Mucosa of descending colon (tissue), 3 donors: ENCODE data around the gene SORCS2. TPM values are rescaled to one million over a fixed set of nuclear protein-coding genes. Genes with fewer than 3 reads are reported as not detected.

ENCODE experiments used
- ATAC-seq: fragments of 200-7000 bp; cut with Tn5 transposase; one replicate; pipeline ENCODE4 v1.9.1; 2020; ENCODE audit warnings: mild to moderate bottlenecking, moderate library complexity
- DNase-seq, 3 donors: peaks; one replicate each; pipeline ENCODE4 v3.0.0-alpha.2; 2020
- H3K36me3 ChIP-seq: fragments of 200-600 bp; one replicate; pipeline ENCODE4 v1.8.0; 2021; ENCODE audit warnings: low read depth, mild to moderate bottlenecking
- H3K4me1 ChIP-seq: fragments of 200-600 bp; one replicate; pipeline ENCODE4 v1.8.0; 2021; ENCODE audit warnings: low read depth, mild to moderate bottlenecking
- H3K4me3 ChIP-seq: fragments of 200-600 bp; one replicate; pipeline ENCODE4 v1.8.0; 2021; ENCODE audit warnings: mild to moderate bottlenecking
- H3K9me3 ChIP-seq: fragments of 200-600 bp; one replicate; pipeline ENCODE4 v1.8.0; 2021; ENCODE audit warnings: mild to moderate bottlenecking
- CTCF ChIP-seq: fragments of 200-600 bp; IDR thresholded peaks from one replicate; pipeline ENCODE4 v1.8.0; 2022; ENCODE audit warnings: antibody characterized with exemption, mild to moderate bottlenecking
- intact Hi-C, 2 donors: fragments of 100-400 bp; cut with DNase I in 1 of 2; cut with micrococcal nuclease in 1 of 2; formaldehyde crosslinking; loops; one replicate each; pipeline versions ENCODE4 v1.11.0 to v1.11.1; 2022; cut with DNase I, micrococcal nuclease
- total RNA-seq, 3 donors: library from RNA; stranded (reverse); fragmentation: NEBNext Ultra II Directional in 2 of 3; extraction: Animal tissue kit (Norgen Biotek cat#: 25700) in 2 of 3; gene quantifications; one replicate each; pipeline versions ENCODE4 v1.2.1 to v1.2.4, GENCODE V29; 2021 to 2023
- donor health status: DM: no; HTN: no; CAD: no; lungs with moderate emphysema.
- donor health status: DM: no; HTN: no; CAD: no.
- donor health status: DM: no; HTN: yes; CAD: no.

SORCS2 gene
- total RNA-seq, 3 donors from 2014 or later, result 0.20 to 3.1 (median 1.5) TPM

DNA sequence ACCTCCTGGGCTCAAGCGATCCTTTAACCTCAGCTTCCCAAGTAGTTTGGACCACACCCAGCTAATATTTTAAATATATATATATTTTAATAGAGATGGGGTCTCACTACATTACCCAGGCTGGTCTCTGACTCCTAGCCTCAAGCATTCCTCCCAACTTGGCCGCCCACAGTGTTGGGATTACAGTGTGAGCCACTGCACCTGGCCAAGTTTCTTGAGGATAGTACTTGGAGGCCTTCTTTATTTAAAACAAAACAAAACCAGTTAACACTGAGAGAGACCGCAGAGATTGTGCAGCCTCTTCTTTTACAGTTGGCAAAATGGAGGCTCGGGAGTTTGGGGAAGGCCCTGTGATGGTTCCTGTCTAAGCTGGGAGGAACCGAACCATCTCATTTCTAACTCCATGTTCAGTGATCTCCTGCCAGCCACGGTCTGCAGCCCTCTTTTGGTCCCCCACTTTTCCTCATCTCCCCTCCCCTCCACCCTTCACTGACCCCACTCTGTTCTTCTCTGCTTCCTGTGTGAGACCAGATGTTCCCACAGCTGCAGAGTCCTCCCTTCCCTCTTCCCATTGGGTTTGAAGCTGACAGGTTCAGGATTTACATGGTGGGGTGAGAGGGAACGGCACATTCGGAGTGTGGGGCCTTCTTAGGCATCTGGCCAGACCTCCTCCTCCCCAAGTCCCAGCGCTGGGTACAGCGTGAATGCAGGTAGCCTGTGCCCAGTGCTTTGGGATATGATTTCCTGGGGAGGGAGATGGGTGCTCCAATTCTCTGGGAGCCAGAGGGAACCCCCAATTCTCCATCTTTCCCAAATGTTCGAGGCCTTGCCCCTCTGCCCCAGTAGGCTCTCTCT lies 1.4 kb upstream of the SORCS2 start:
- no peaks in the 10 kb centered on the region for H3K9me3 ChIP-seq
- H3K36me3 ChIP-seq, result no peaks in the 10 kb centered on the region
- DNase-seq (peak in 1 of 3 donors; percentile 6), ATAC-seq (no peak)
- H3K4me3 ChIP-seq, result no peak overlapping the region
- intact Hi-C loops, result loop anchor here in 1 of 2 donors (10.0 kb wide), 2 partner anchors 104 to 524 kb away; no protein-coding TSS in a partner anchor
- H3K4me1 ChIP-seq, result no peaks in the 10 kb centered on the region
- no peak for TF ChIP-seq CTCF

GRCh38 chr4:7191546-7192251 lies 639 bp upstream of the SORCS2 start:
- intact Hi-C loops, result loop anchor here in 1 of 2 donors (10.0 kb wide), 2 partner anchors 103 to 523 kb away; no protein-coding TSS in a partner anchor
- Histone ChIP-seq H3K36me3 (no peaks in the 10 kb centered on the region), H3K9me3 (no peaks in the 10 kb centered on the region), H3K4me1 (no peaks in the 10 kb centered on the region), H3K4me3 (no peak overlapping the region)
- ATAC-seq (peak; percentile 5), DNase-seq (no peak)
- no peak for TF ChIP-seq CTCF

GRCh38 chr4:7193030-7193958 lies 956 bp downstream of the SORCS2 start:
- no peaks in the 10 kb centered on the region for H3K4me1 ChIP-seq
- DNase-seq, result no peak
- intact Hi-C loops, result loop anchor here in 1 of 2 donors (10.0 kb wide), 2 partner anchors 102 to 522 kb away; no protein-coding TSS in a partner anchor
- no peak for TF ChIP-seq CTCF
- no peak overlapping the region for H3K4me3 ChIP-seq
- no peak for ATAC-seq
- no peaks in the 10 kb centered on the region for H3K9me3 ChIP-seq
- H3K36me3 ChIP-seq, result no peaks in the 10 kb centered on the region

GRCh38 chr4:7194251-7195140 lies 2.2 kb downstream of the SORCS2 start:
- Histone ChIP-seq H3K4me1 (no peaks in the 10 kb centered on the region), H3K9me3 (no peaks in the 10 kb centered on the region), H3K36me3 (no peaks in the 10 kb centered on the region), H3K4me3 (no peak overlapping the region)
- no peak for TF ChIP-seq CTCF
- peak in 2 of 3 donors; percentile 27 to 46 for DNase-seq
- intact Hi-C loops, result loop anchor here in 1 of 2 donors (10.0 kb wide), 2 partner anchors 100 to 520 kb away; no protein-coding TSS in a partner anchor
- ATAC-seq, result peak; percentile 14
